Fibroblast of lung (primary cell): ENCODE measurements around the gene PCSK4. TPM values are rescaled to one million over a fixed set of nuclear protein-coding genes. Genes with fewer than 3 reads are reported as not detected.

ENCODE experiments used
- DNase-seq, 2 donors: peaks; one replicate each; pipeline versions ENCODE4 v3.0.0 to v3.0.0-alpha.2; 2010; ENCODE audit warnings: low read depth in 2 of 2
- H2AFZ ChIP-seq: 2 replicates; pipeline ENCODE4 v1.5.1; 2012; ENCODE audit warnings: low read length, control low read depth, inconsistent platforms
- H3K27ac ChIP-seq: 2 replicates; pipeline ENCODE4 v1.5.1; 2011; ENCODE audit warnings: low read length, control low read depth; ENCODE audit not compliant: insufficient read depth
- H3K27me3 ChIP-seq: 2 replicates; pipeline ENCODE4 v1.5.1; 2011; ENCODE audit warnings: mild to moderate bottlenecking, low read length; ENCODE audit not compliant: control insufficient read depth, insufficient read depth
- H3K36me3 ChIP-seq: 2 replicates; pipeline ENCODE4 v1.5.1; 2011; ENCODE audit warnings: low read length; ENCODE audit not compliant: control insufficient read depth, insufficient read depth
- H3K4me1 ChIP-seq: 2 replicates; pipeline ENCODE4 v1.5.1; 2011; ENCODE audit warnings: low read length; ENCODE audit not compliant: control insufficient read depth, insufficient read depth; ENCODE audit errors: extremely low read depth
- H3K4me2 ChIP-seq: 2 replicates; pipeline ENCODE4 v1.5.1; 2011; ENCODE audit warnings: low read length, control low read depth; ENCODE audit not compliant: insufficient read depth; ENCODE audit errors: extremely low read depth
- H3K4me3 ChIP-seq, 4 experiments: fragments of 200-600 bp in 1 of 4; sonication (generic) in 1 of 4; replicated peaks in 1 of 4; 2 replicates each; pipeline ENCODE4 v1.5.1; 2011 to 2016; ENCODE audit warnings: low read length in 4 of 4, low read depth in 3 of 4, mild to moderate bottlenecking in 3 of 4, control low read depth in 2 of 4, inconsistent platforms in 1 of 4, mixed read lengths in 1 of 4; ENCODE audit not compliant: insufficient read depth in 1 of 4; ENCODE audit errors: control extremely low read depth in 1 of 4
- H3K79me2 ChIP-seq: 2 replicates; pipeline ENCODE4 v1.5.1; 2012; ENCODE audit warnings: mild to moderate bottlenecking, low read length, inconsistent platforms; ENCODE audit not compliant: control insufficient read depth, insufficient read depth
- H3K9ac ChIP-seq: 2 replicates; pipeline ENCODE4 v1.5.1; 2011; ENCODE audit warnings: mild to moderate bottlenecking, low read length, control low read depth; ENCODE audit not compliant: insufficient read depth
- H3K9me3 ChIP-seq: 2 replicates; pipeline ENCODE4 v1.5.1; 2012; ENCODE audit warnings: low read depth, low read length; ENCODE audit not compliant: control insufficient read depth, insufficient read depth
- H4K20me1 ChIP-seq: 2 replicates; pipeline ENCODE4 v1.5.1; 2011; ENCODE audit warnings: low read length; ENCODE audit not compliant: control insufficient read depth, insufficient read depth; ENCODE audit errors: extremely low read depth
- EZH2 ChIP-seq: IDR thresholded peaks from 2 replicates; pipeline ENCODE4 v1.5.1; 2012; ENCODE audit warnings: low read length, control low read depth, mild to moderate bottlenecking; ENCODE audit errors: missing control alignments
- polyA plus RNA-seq, 2 donors: library from polyadenylated mRNA; depleted of rRNA in 1 of 2; stranded (reverse) in 1 of 2; unstranded in 1 of 2; fragments of >200 nt; gene quantifications; 2 replicates each; pipeline ENCODE4 v1.2.1, GENCODE V29; 2011 to 2012; ENCODE audit warnings: missing spikeins in 1 of 2
- total RNA-seq: library from RNA; depleted of rRNA; stranded (reverse); fragments of >200 nt; gene quantifications from 2 replicates; pipeline ENCODE4 v1.2.1, GENCODE V29; 2014
- TF ChIP-seq, protein P1 (sequence below), 2 donors: IDR thresholded peaks in 1 of 2; conservative IDR thresholded peaks in 1 of 2; 1 replicate in 1 of 2; 2 replicates in 1 of 2; pipeline ENCODE4 v1.5.1; 2011 to 2012; ENCODE audit warnings: low read length in 2 of 2, control low read depth in 1 of 2, inconsistent platforms in 1 of 2, low read depth in 1 of 2, mild to moderate bottlenecking in 1 of 2

Gene PCSK4
- total and polyA plus RNA-seq, 2 donors (not counting 1 experiment from before 2014, with no cell fraction given): 0.28 to 3.5 TPM

DNA sequence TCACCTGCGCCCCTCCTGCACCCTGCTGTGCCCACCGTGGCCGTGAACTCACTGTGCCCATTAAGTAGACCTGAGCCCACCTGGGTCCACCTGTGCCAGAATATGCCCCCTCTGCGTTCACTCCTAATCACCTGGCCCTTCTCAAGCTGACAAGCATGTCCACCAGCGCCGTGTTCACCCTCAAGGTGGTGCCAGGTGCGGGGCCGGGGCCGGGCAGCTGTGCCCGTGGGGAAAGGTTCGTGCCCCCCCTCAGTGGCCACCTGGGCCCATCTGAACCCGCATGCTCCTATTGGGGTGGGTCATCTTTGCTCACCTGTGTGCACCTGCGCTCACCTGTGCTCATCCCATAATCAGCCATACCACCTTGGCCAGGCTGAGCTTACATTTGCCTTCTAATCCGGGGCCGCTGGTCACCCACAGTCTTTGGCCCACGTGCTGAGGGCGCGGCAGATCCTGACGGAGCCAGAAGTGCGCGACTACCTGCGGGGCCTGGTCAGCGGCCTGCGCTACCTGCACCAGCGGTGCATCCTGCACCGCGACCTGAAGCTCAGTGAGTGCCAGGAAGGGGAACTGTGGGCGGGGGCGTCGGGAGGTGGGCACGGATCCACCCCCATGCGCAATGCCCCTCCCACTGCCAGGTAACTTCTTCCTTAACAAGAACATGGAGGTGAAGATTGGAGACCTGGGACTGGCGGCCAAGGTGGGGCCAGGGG is 36.1 kb upstream of the PCSK4 start:
- Histone ChIP-seq H3K36me3 (no peaks in the 10 kb centered on the region), H4K20me1 (no peaks in the 10 kb centered on the region), H3K4me3 (no peak overlapping the region), H3K27me3 (peaks cover 18% of the 10 kb centered on the region), H3K79me2 (no peaks in the 10 kb centered on the region), H2AFZ (no peak overlapping the region), H3K9me3 (no peaks in the 10 kb centered on the region), H3K4me1 (no peaks in the 10 kb centered on the region), H3K9ac (no peak overlapping the region), H3K4me2 (no peak overlapping the region), H3K27ac (no peak overlapping the region)
- no peak for DNase-seq
- TF ChIP-seq, protein P1, sequence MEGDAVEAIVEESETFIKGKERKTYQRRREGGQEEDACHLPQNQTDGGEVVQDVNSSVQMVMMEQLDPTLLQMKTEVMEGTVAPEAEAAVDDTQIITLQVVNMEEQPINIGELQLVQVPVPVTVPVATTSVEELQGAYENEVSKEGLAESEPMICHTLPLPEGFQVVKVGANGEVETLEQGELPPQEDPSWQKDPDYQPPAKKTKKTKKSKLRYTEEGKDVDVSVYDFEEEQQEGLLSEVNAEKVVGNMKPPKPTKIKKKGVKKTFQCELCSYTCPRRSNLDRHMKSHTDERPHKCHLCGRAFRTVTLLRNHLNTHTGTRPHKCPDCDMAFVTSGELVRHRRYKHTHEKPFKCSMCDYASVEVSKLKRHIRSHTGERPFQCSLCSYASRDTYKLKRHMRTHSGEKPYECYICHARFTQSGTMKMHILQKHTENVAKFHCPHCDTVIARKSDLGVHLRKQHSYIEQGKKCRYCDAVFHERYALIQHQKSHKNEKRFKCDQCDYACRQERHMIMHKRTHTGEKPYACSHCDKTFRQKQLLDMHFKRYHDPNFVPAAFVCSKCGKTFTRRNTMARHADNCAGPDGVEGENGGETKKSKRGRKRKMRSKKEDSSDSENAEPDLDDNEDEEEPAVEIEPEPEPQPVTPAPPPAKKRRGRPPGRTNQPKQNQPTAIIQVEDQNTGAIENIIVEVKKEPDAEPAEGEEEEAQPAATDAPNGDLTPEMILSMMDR (conservative IDR thresholded peaks at IDR 0.05 in 1 of 2, IDR thresholded peaks at IDR 0.05 in 1 of 2; ENCODE audit: low read depth in 1 of 2, low read length in 2 of 2): no peak
- no peak for TF ChIP-seq EZH2

DNA sequence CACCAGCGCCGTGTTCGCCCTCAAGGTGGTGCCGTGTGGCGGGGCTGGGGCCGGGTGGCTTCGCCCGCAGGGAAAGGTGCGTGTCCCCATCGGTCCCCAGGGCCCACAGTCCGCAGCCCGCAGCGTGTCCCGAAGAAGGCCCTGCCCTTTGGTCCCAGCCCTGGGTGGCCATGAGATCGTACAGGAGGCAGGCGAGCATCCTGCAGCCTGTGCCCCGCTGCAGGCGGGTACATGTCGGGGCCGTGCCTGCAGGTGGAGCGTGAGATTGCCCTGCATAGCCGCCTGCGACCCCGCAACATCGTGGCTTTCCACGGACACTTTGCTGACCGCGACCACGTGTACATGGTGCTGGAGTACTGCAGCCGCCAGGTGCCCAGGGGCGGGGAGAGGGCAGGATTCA is 35.2 kb upstream of the PCSK4 start:
- no peak for DNase-seq
- Histone ChIP-seq H3K27ac (no peak overlapping the region), H4K20me1 (no peaks in the 10 kb centered on the region), H3K4me3 (no peak overlapping the region), H3K36me3 (no peaks in the 10 kb centered on the region), H3K9me3 (no peaks in the 10 kb centered on the region), H3K9ac (no peak overlapping the region), H3K79me2 (no peaks in the 10 kb centered on the region), H3K27me3 (peaks cover 18% of the 10 kb centered on the region), H2AFZ (no peak overlapping the region), H3K4me1 (no peaks in the 10 kb centered on the region), H3K4me2 (no peak overlapping the region)
- TF ChIP-seq, protein P1 (conservative IDR thresholded peaks at IDR 0.05 in 1 of 2, IDR thresholded peaks at IDR 0.05 in 1 of 2; ENCODE audit: low read depth in 1 of 2, low read length in 2 of 2): no peak
- no peak for TF ChIP-seq EZH2

DNA sequence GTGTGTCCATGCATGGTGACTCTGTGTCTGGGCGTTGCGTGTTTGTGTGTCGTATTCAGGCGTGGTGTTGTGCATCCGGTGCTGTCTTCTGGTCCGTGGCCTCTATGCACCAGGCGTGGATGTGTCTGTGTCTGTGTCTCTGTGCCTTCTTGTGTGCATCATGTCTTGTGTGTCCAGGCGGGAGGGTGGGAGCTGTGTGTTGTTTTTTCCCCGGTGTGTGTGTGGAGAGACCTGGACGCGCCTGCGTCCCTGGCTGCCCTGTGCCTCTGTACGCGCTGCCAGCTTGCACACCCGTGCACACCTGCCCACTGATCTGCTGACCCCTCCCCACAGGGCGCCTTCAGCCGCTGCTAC is 34.8 kb upstream of the PCSK4 start:
- Histone ChIP-seq H3K36me3 (no peaks in the 10 kb centered on the region), H3K27ac (no peak overlapping the region), H4K20me1 (no peaks in the 10 kb centered on the region), H3K4me3 (no peak overlapping the region), H3K27me3 (peaks cover 18% of the 10 kb centered on the region), H3K9me3 (no peaks in the 10 kb centered on the region), H3K4me2 (no peak overlapping the region), H2AFZ (no peak overlapping the region), H3K4me1 (no peaks in the 10 kb centered on the region), H3K9ac (no peak overlapping the region), H3K79me2 (no peaks in the 10 kb centered on the region)
- no peak for DNase-seq
- TF ChIP-seq, protein P1 (conservative IDR thresholded peaks at IDR 0.05 in 1 of 2, IDR thresholded peaks at IDR 0.05 in 1 of 2; ENCODE audit: low read depth in 1 of 2, low read length in 2 of 2): no peak
- TF ChIP-seq EZH2: no peak
